GM19372 (cell line): ENCODE measurements around the gene NUPR2.
A peak's percentile ranks its signal among the peaks of the same experiment; 100 is the strongest.
"Not testable (repeated sequence)": the region's sequence is repeated elsewhere in the genome, so short reads cannot be mapped to it uniquely, and the experiment has no call there.

Experiments
- ATAC-seq: cut with Tn5 transposase; IDR thresholded peaks from one replicate; pipeline ENCODE4 v1.9.1; 2021; ENCODE audit warnings: mild to moderate bottlenecking, low read depth, moderate library complexity; ENCODE audit not compliant: unreplicated experiment

Gene NUPR2

GRCh38 chr7:56087445-56087844 is 28.8 kb downstream of the NUPR2 start:
- ATAC-seq = no peak

- ATAC-seq = no peak
Observed at GRCh38 chr7:56086761-56087160, 29.5 kb downstream of the NUPR2 start.

- no peak for ATAC-seq
Observed at GRCh38 chr7:56083150-56083785, 32.9 kb downstream of the NUPR2 start.

GRCh38 chr7:56081626-56082340 is 34.4 kb downstream of the NUPR2 start:
- ATAC-seq = no peak

GRCh38 chr7:56080726-56081435 is 35.3 kb downstream of the NUPR2 start:
- not testable (repeated sequence) for ATAC-seq

- no peak for ATAC-seq
Observed at GRCh38 chr7:56079450-56080185, 36.6 kb downstream of the NUPR2 start.

GRCh38 chr7:56078196-56078595 is 38.0 kb downstream of the NUPR2 start:
- ATAC-seq = no peak

DNA sequence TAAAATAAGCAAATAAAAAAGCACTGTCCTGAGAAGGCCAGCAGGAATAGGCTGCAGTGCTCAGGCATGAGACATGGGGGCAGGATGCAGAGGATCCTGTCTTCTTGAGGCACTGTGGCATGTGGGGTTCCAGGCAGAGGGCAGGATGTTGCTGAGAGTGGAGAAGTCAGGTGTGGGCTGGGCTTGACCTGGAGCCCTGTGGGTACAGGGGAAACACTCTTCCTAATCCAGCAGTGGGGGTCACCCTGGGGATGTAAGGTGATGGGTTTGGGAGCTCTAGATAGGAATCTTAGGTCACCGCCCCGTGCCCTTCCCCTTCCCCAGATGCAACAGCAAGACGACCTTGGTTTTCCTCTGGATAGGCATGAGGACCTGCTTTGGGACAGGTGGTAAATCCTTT is 38.5 kb downstream of the NUPR2 start:
- ATAC-seq = no peak

DNA sequence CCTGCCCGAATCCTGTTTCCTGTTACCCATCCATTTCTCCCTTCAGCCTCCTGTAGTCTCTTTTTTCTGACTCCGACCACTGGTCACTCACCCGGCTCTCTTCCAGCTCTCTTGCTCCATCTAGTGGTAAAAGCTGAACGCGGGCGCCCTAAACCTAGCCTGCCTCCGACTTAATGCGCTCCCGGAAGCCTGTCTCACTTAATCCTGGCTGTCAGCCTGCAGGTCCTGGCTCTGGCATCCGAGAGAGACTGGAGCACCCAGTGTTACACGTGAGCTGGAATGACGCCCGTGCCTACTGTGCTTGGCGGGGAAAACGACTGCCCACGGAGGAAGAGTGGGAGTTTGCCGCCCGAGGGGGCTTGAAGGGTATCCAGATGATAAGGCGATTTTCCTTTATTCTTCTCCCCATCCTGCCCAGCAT is 41.8 kb downstream of the NUPR2 start:
- ATAC-seq = peak; percentile 93

- ATAC-seq = not testable (repeated sequence)
Observed at GRCh38 chr7:56066376-56066775, 49.8 kb downstream of the NUPR2 start.
